ENCODE results near the gene ABR. TPM values are rescaled to one million over a fixed set of nuclear protein-coding genes. Genes with fewer than 3 reads are reported as not detected.

ABR gene
- total and polyA plus RNA-seq, 2 of the 8 experiments (the other 6 are each of a cell fraction or from before 2014, with no cell fraction given), result 44.8 to 47.2 TPM

- TF ChIP-seq SIRT6 (IDR thresholded peaks at IDR 0.05; ENCODE audit: low read length) (no peak), ZNF274 (IDR thresholded peaks at IDR 0.05; ENCODE audit: borderline replicate concordance, extremely low read depth, low read length) (no peak), BCL11A (IDR thresholded peaks at IDR 0.05; ENCODE audit: low read depth in 2 of 2, low read length in 2 of 2) (no peak), BRCA1 (IDR thresholded peaks at IDR 0.05; ENCODE audit: low read depth, low read length) (no peak)
These were observed 126.0 kb downstream of the ABR start (continued) for GRCh38 chr17:1053661-1054360.
